ENCODE results near the gene DNAJB2.
A peak's percentile ranks its signal among the peaks of the same experiment; 100 is the strongest.

The DNAJB2 gene

GRCh38 chr2:219279151-219279915 lies at the start of gene DNAJB2:
Gene DNAJB2, plus strand, starts transcription at chr2:219279366. Its CDS starts 468 bp downstream, at chr2:219279834.
- peak within 1 kb of the TSS; percentile 92 for H3K27ac ChIP-seq (ENCODE audit: low read depth, low read length)
- H3K4me3 ChIP-seq (ENCODE audit: low read length): peak within 1 kb of the TSS; percentile 65
- peak within 1 kb of the TSS; percentile 74 for H3K9ac ChIP-seq (ENCODE audit: low read length)
- H3K4me1 ChIP-seq (ENCODE audit: control insufficient read depth, insufficient read depth, low read length): peaks cover 19% of the 10 kb centered on the region
- H3K36me3 ChIP-seq (ENCODE audit: control insufficient read depth, insufficient read depth, low read length): peaks cover 7% of the 10 kb centered on the region
- H3K27me3 ChIP-seq (ENCODE audit: control insufficient read depth, insufficient read depth, low read length): no peaks in the 10 kb centered on the region

DNA sequence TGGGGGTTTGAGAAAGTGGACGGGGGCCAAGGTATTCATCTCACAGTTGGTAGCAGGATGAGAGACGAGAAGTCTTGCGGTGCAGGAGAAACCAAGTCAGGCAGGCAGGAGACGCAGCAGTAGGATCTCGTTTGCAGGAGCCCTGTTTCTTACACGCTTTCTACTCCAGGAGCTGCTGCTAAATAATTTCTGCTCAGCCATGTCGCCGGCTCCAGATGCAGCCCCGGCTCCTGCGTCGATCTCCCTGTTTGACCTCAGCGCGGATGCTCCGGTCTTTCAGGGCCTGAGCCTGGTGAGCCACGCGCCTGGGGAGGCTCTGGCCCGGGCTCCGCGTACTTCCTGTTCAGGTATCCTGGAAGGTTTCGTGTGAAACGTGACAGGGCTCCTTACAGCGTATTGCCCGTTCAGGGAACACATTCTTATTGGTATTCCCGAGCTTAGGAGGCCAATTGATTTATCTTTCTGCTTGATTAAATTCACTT lies 49.1 kb upstream of the DNAJB2 start:
- Histone ChIP-seq H3K4me3 (ENCODE audit: low read length) (peak overlapping the region; percentile 96), H3K36me3 (ENCODE audit: control insufficient read depth, insufficient read depth, low read length) (peaks cover 33% of the 10 kb centered on the region), H3K27ac (ENCODE audit: low read depth, low read length) (peak overlapping the region; percentile 94), H3K27me3 (ENCODE audit: control insufficient read depth, insufficient read depth, low read length) (no peaks in the 10 kb centered on the region), H3K9ac (ENCODE audit: low read length) (peak overlapping the region; percentile 91), H3K4me1 (ENCODE audit: control insufficient read depth, insufficient read depth, low read length) (peaks cover 16% of the 10 kb centered on the region)

- no peak overlapping the region for H3K9ac ChIP-seq (ENCODE audit: low read length)
- H3K4me1 ChIP-seq (ENCODE audit: control insufficient read depth, insufficient read depth, low read length): peaks cover 6% of the 10 kb centered on the region
- peaks cover 52% of the 10 kb centered on the region for H3K36me3 ChIP-seq (ENCODE audit: control insufficient read depth, insufficient read depth, low read length)
- no peak overlapping the region for H3K27ac ChIP-seq (ENCODE audit: low read depth, low read length)
- H3K27me3 ChIP-seq (ENCODE audit: control insufficient read depth, insufficient read depth, low read length): no peaks in the 10 kb centered on the region
- H3K4me3 ChIP-seq (ENCODE audit: low read length): no peak overlapping the region
These were observed 44.8 kb upstream of the DNAJB2 start for GRCh38 chr2:219234331-219234730.

DNA sequence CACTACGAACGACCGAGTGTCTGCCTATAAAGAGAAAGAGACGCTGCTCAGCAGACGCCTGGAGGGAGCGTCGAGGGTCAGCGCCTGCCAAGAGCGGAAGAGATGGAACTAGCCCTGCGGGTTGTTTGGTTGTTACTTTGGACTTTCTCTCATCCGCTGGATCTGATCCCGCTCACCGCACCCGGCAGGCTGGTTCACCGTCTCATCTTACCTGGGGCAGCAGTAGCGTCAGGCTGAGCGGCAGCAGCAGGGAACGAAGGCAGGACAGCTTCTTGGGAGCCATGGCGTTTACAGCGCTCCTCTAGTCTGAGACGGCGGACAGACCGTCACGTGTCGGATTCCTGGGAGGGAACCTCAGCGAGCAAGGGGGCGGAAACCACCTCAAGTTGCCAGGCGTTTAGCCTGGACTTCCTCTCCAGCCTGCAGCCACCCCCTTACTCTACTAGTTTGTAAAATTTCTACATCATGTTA lies 35.8 kb upstream of the DNAJB2 start:
- Histone ChIP-seq H3K27me3 (ENCODE audit: control insufficient read depth, insufficient read depth, low read length) (no peaks in the 10 kb centered on the region), H3K27ac (ENCODE audit: low read depth, low read length) (peak overlapping the region; percentile 3), H3K4me1 (ENCODE audit: control insufficient read depth, insufficient read depth, low read length) (peaks cover 10% of the 10 kb centered on the region)

DNA sequence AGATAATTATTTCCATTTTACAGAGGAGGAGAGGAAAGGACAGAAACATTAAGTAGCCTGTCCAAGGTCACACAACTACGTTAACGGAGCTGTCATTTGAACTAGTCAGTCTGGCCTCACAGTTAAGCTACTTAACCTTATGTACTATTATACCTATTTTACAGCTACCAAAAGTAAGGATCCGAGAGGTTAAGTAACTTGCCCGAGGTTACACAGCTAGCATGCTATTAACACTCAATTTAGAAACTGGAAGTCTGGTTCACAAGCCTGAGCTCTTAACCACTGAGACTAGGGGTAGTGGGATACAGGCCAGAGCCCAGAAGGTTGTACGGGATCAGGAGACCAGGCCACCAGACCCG lies 34.4 kb upstream of the DNAJB2 start:
- peaks cover 19% of the 10 kb centered on the region for H3K4me1 ChIP-seq (ENCODE audit: control insufficient read depth, insufficient read depth, low read length)
- H3K27me3 ChIP-seq (ENCODE audit: control insufficient read depth, insufficient read depth, low read length): no peaks in the 10 kb centered on the region
- peak overlapping the region; percentile 94 for H3K27ac ChIP-seq (ENCODE audit: low read depth, low read length)
- H3K4me3 ChIP-seq (ENCODE audit: low read length): peak overlapping the region; percentile 85
- no peaks in the 10 kb centered on the region for H3K36me3 ChIP-seq (ENCODE audit: control insufficient read depth, insufficient read depth, low read length)
- peak overlapping the region; percentile 68 for H3K9ac ChIP-seq (ENCODE audit: low read length)

More for the DNA sequence above, 35.8 kb upstream of the DNAJB2 start:
- H3K4me3 ChIP-seq (ENCODE audit: low read length): peak overlapping the region; percentile 57
- H3K36me3 ChIP-seq (ENCODE audit: control insufficient read depth, insufficient read depth, low read length): peaks cover under 1% of the 10 kb centered on the region
- H3K9ac ChIP-seq (ENCODE audit: low read length): no peak overlapping the region

DNA sequence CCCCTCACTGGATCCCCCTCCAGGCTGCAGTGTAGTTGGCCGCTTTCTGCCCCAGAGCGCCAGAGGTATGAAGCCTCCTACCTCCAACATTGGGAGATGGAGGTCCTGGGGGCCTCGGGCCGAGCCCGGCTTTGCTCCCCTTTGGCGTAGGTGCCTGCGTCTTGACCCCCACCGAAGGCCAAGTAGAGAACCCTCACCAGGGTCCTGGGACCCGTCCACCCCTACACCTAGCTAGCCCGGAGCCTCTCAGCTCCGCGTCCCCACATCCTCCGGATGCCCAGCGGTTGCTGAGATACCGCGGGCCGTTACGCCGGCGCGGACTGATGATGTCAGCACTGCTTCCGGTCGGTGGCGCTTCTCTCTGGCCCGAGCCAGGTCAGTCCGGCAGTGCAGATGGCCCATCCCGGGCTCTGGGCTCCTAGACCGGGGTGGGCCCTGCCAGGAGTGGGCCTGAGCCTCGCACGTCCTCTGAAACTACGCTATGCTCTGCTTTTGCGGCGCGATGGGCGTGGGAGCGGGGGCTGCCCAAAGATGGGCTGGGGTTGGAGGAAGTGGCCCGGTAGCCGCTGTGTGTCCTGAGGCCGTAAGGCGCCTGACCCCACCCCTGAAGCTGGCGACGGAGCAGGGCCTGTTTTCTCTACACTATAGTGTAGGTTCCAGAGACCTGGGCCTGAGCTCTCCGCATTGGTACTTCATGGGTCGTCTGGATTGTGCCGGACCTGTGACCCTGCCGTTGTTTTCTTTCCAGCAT lies 33.8 kb upstream of the DNAJB2 start, which contains the start of the genes GLB1L and STK16:
Gene GLB1L (minus strand): TSS at position 297 of the 751 bp plus-strand sequence. CDS start 1,871 bp downstream, outside the sequence.
Gene STK16 (plus strand): TSS at position 332 of the 751 bp plus-strand sequence. CDS start 521 bp downstream, outside the sequence.
- H3K9ac ChIP-seq (ENCODE audit: low read length): peak within 1 kb of the TSS; percentile 92
- H3K4me3 ChIP-seq (ENCODE audit: low read length): peak within 1 kb of the TSS; percentile 85
- H3K36me3 ChIP-seq (ENCODE audit: control insufficient read depth, insufficient read depth, low read length): peaks cover 3% of the 10 kb centered on the region
- H3K27me3 ChIP-seq (ENCODE audit: control insufficient read depth, insufficient read depth, low read length): no peaks in the 10 kb centered on the region
- H3K4me1 ChIP-seq (ENCODE audit: control insufficient read depth, insufficient read depth, low read length): peaks cover 24% of the 10 kb centered on the region
- H3K27ac ChIP-seq (ENCODE audit: low read depth, low read length): peak within 1 kb of the TSS; percentile 94

DNA sequence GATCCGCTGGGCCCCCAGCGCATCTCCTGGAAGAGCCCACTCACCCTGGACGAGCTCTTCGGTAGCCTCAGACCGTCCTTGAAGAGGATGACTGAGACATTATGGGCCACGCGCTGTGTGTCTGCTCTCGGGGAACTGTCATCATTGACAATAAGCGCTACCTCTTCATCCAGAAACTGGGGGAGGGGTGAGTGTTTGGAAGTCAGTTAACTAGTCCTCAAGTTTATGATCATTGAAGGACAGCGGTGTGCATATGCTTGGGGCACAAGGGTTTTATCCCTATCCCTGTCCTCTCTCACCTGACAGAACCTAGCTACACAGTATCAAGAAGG lies 33.3 kb upstream of the DNAJB2 start:
- Histone ChIP-seq H3K27me3 (ENCODE audit: control insufficient read depth, insufficient read depth, low read length) (no peaks in the 10 kb centered on the region), H3K36me3 (ENCODE audit: control insufficient read depth, insufficient read depth, low read length) (peaks cover 6% of the 10 kb centered on the region), H3K9ac (ENCODE audit: low read length) (peak overlapping the region; percentile 92), H3K4me1 (ENCODE audit: control insufficient read depth, insufficient read depth, low read length) (peaks cover 28% of the 10 kb centered on the region), H3K4me3 (ENCODE audit: low read length) (peak overlapping the region; percentile 85), H3K27ac (ENCODE audit: low read depth, low read length) (peak overlapping the region; percentile 94)

DNA sequence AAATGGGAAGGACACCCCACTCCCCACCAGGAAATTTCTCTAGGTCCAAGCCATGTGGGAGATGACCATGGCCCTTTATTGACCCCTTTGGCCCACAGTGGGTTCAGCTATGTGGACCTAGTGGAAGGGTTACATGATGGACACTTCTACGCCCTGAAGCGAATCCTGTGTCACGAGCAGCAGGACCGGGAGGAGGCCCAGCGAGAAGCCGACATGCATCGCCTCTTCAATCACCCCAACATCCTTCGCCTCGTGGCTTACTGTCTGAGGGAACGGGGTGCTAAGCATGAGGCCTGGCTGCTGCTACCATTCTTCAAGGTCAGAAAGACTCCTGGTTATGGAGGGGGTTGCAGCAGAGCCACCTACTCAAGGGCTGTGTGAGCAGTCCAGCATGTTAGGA lies 32.6 kb upstream of the DNAJB2 start:
- Histone ChIP-seq H3K4me1 (ENCODE audit: control insufficient read depth, insufficient read depth, low read length) (peaks cover 28% of the 10 kb centered on the region), H3K36me3 (ENCODE audit: control insufficient read depth, insufficient read depth, low read length) (peaks cover 12% of the 10 kb centered on the region), H3K4me3 (ENCODE audit: low read length) (no peak overlapping the region), H3K27me3 (ENCODE audit: control insufficient read depth, insufficient read depth, low read length) (no peaks in the 10 kb centered on the region), H3K9ac (ENCODE audit: low read length) (no peak overlapping the region), H3K27ac (ENCODE audit: low read depth, low read length) (no peak overlapping the region)

GRCh38 chr2:219247678-219248642 lies 31.2 kb upstream of the DNAJB2 start:
- peaks cover 12% of the 10 kb centered on the region for H3K36me3 ChIP-seq (ENCODE audit: control insufficient read depth, insufficient read depth, low read length)
- peak overlapping the region; percentile 16 for H3K4me3 ChIP-seq (ENCODE audit: low read length)
- H3K27me3 ChIP-seq (ENCODE audit: control insufficient read depth, insufficient read depth, low read length): no peaks in the 10 kb centered on the region
- peaks cover 33% of the 10 kb centered on the region for H3K4me1 ChIP-seq (ENCODE audit: control insufficient read depth, insufficient read depth, low read length)
- no peak overlapping the region for H3K9ac ChIP-seq (ENCODE audit: low read length)
- no peak overlapping the region for H3K27ac ChIP-seq (ENCODE audit: low read depth, low read length)

- Histone ChIP-seq H3K36me3 (ENCODE audit: control insufficient read depth, insufficient read depth, low read length) (peaks cover 12% of the 10 kb centered on the region), H3K4me3 (ENCODE audit: low read length) (peak overlapping the region; percentile 44), H3K9ac (ENCODE audit: low read length) (peak overlapping the region; percentile 52), H3K27ac (ENCODE audit: low read depth, low read length) (peak overlapping the region; percentile 84), H3K27me3 (ENCODE audit: control insufficient read depth, insufficient read depth, low read length) (no peaks in the 10 kb centered on the region), H3K4me1 (ENCODE audit: control insufficient read depth, insufficient read depth, low read length) (peaks cover 33% of the 10 kb centered on the region)
These were observed 30.3 kb upstream of the DNAJB2 start for GRCh38 chr2:219248845-219249202.

- Histone ChIP-seq H3K4me1 (ENCODE audit: control insufficient read depth, insufficient read depth, low read length) (peaks cover 33% of the 10 kb centered on the region), H3K27me3 (ENCODE audit: control insufficient read depth, insufficient read depth, low read length) (no peaks in the 10 kb centered on the region), H3K9ac (ENCODE audit: low read length) (peak overlapping the region; percentile 52), H3K4me3 (ENCODE audit: low read length) (peak overlapping the region; percentile 44), H3K36me3 (ENCODE audit: control insufficient read depth, insufficient read depth, low read length) (peaks cover 12% of the 10 kb centered on the region), H3K27ac (ENCODE audit: low read depth, low read length) (peak overlapping the region; percentile 84)
These were observed 29.8 kb upstream of the DNAJB2 start for GRCh38 chr2:219249203-219249980.

Data from rectal smooth muscle tissue (tissue), 1 donor.